HepG2 (cell line): ENCODE measurements around the gene OGFOD3. TPM values are rescaled to one million over a fixed set of nuclear protein-coding genes. Genes with fewer than 3 reads are reported as not detected.
A peak's percentile ranks its signal among the peaks of the same experiment; 100 is the strongest.
"Not testable (repeated sequence)": the region's sequence is repeated elsewhere in the genome, so short reads cannot be mapped to it uniquely, and the experiment has no call there.

Source experiments
- ATAC-seq: fragments of 200-7000 bp; cut with Tn5 transposase; 3 replicates; pipeline ENCODE4 v1.9.1; 2020; ENCODE audit warnings: mild to moderate bottlenecking, moderate library complexity
- BruUV-seq: library from RNA; stranded (reverse); fragments of 400-500 nt; replicated peaks from 2 replicates; lab custom pipeline; 2021; lab: Mats Ljungman, UMichigan
- CTCF ChIA-PET: fragments of 300-600 bp; formaldehyde crosslinking; extraction: SDS; loops from one replicate; lab custom pipeline; 2021; ENCODE audit warnings: low total read pairs, inconsistent platforms, low intra/inter-chr PET ratio; lab: Yijun Ruan, JAX
- POLR2A ChIA-PET: fragments of 350-600 bp; sonication (Branson Sonifier 250); formaldehyde crosslinking; loops from one replicate; lab custom pipeline; 2020; ENCODE audit warnings: antibody characterized with exemption, inconsistent platforms; lab: Yijun Ruan, JAX
- DNase-seq: peaks from one replicate; pipeline ENCODE4 v3.0.0-alpha.2; 2015; ENCODE audit warnings: low spot score
- FAIRE-seq: peaks from 3 replicates; lab custom pipeline; 2011; peaks lifted over from hg19 to GRCh38; lab: Jason Lieb, UNC
- H2AFZ ChIP-seq: one replicate; pipeline ENCODE4 v1.6.1; 2011; ENCODE audit warnings: low read length, inconsistent platforms
- H3K27ac ChIP-seq: fragments of 300-600 bp; 3 replicates; pipeline ENCODE4 v1.8.0; 2011; ENCODE audit warnings: mixed run types, mild to moderate bottlenecking, mixed read lengths, low read length, inconsistent platforms; ENCODE audit not compliant: insufficient read depth; ENCODE audit errors: extremely low read length
- H3K27me3 ChIP-seq, 2 experiments: fragments of 200-600 bp in 1 of 2; 2 replicates in 1 of 2; 3 replicates in 1 of 2; pipeline versions ENCODE4 v1.6.0 to v1.8.0; 2011; ENCODE audit warnings: low read length in 2 of 2, mild to moderate bottlenecking in 2 of 2, moderate library complexity in 2 of 2, inconsistent platforms in 1 of 2; ENCODE audit not compliant: insufficient read depth in 2 of 2, control insufficient read depth in 1 of 2
- H3K36me3 ChIP-seq, 2 experiments: fragments of 200-600 bp in 1 of 2; replicated peaks in 1 of 2; 2 replicates in 1 of 2; 3 replicates in 1 of 2; pipeline versions ENCODE4 v1.5.1 to v1.8.0; 2011; ENCODE audit warnings: low read length in 2 of 2, inconsistent platforms in 1 of 2; ENCODE audit not compliant: insufficient read depth in 2 of 2, control insufficient read depth in 1 of 2
- H3K4me1 ChIP-seq: 2 replicates; pipeline ENCODE4 v1.5.1; 2012; ENCODE audit warnings: low read length, inconsistent platforms; ENCODE audit not compliant: insufficient read depth
- H3K4me2 ChIP-seq: 2 replicates; pipeline ENCODE4 v1.6.0; 2011; ENCODE audit warnings: low read depth, low read length, inconsistent platforms
- H3K4me3 ChIP-seq, 3 experiments: fragments of 200-600 bp in 1 of 3; sonication (generic), shearing (Covaris generic) in 1 of 3; replicated peaks in 1 of 3; 2 replicates each; pipeline ENCODE4 v1.5.1; 2011 to 2016; ENCODE audit warnings: low read length in 3 of 3, inconsistent platforms in 2 of 3, low read depth in 2 of 3, mild to moderate bottlenecking in 2 of 3, control low read depth in 1 of 3, mixed read lengths in 1 of 3; ENCODE audit not compliant: insufficient read depth in 1 of 3
- H3K79me2 ChIP-seq: one replicate; pipeline ENCODE4 v1.6.1; 2011; ENCODE audit warnings: low read length, inconsistent platforms; ENCODE audit not compliant: insufficient read depth
- H3K9ac ChIP-seq: 2 replicates; pipeline ENCODE4 v1.6.0; 2011; ENCODE audit warnings: mild to moderate bottlenecking, low read depth, low read length, inconsistent platforms; ENCODE audit not compliant: insufficient read depth
- H3K9me3 ChIP-seq: 2 replicates; pipeline ENCODE4 v1.5.1; 2012; ENCODE audit warnings: mild to moderate bottlenecking, low read length
- H4K20me1 ChIP-seq: 2 replicates; pipeline ENCODE4 v1.6.0; 2011; ENCODE audit warnings: inconsistent platforms, mild to moderate bottlenecking, low read length, moderate library complexity; ENCODE audit not compliant: insufficient read depth
- AHDC1 ChIP-seq: sonication (generic); formaldehyde crosslinking; IDR thresholded peaks from 2 replicates; pipeline ENCODE4 v1.5.1; 2020; ENCODE audit warnings: mild to moderate bottlenecking, missing genetic modification reagents, borderline replicate concordance
- DMAP1 ChIP-seq: IDR thresholded peaks from 2 replicates; pipeline ENCODE4 v1.6.1; 2016
- MAFK ChIP-seq, 2 experiments: IDR thresholded peaks in 1 of 2; conservative IDR thresholded peaks in 1 of 2; 2 replicates each; pipeline ENCODE4 v1.6.1; 2011; ENCODE audit warnings: improper control_type of control experiment in 2 of 2, low read length in 2 of 2
- NFE2L2 ChIP-seq: fragments of 150-350 bp; IDR thresholded peaks from 2 replicates; pipeline ENCODE4 v1.6.1; 2014; ENCODE audit warnings: low read length
- ZBTB38 ChIP-seq: sonication (generic); formaldehyde crosslinking; IDR thresholded peaks from 2 replicates; pipeline ENCODE4 v1.5.1; 2020; ENCODE audit warnings: mild to moderate bottlenecking, missing genetic modification reagents
- ZNF362 ChIP-seq: sonication (generic); formaldehyde crosslinking; IDR thresholded peaks from 2 replicates; pipeline ENCODE4 v1.4.0; 2020; ENCODE audit warnings: missing genetic modification reagents, mild to moderate bottlenecking, borderline replicate concordance
- ZNF615 ChIP-seq: sonication (generic); formaldehyde crosslinking; IDR thresholded peaks from 2 replicates; pipeline ENCODE4 v1.5.0; 2020; ENCODE audit warnings: mild to moderate bottlenecking, missing genetic modification reagents, borderline replicate concordance
- ZNF891 ChIP-seq: sonication (generic); formaldehyde crosslinking; IDR thresholded peaks from 2 replicates; pipeline ENCODE4 v1.5.0; 2020; ENCODE audit warnings: mild to moderate bottlenecking, missing genetic modification reagents
- WGBS: methylation state at CpG from one replicate; pipeline ENCODE4 v1.1.6; 2017; ENCODE audit warnings: low lambda C conversion rate; 5-methylcytosine and 5-hydroxymethylcytosine counted together
- in situ Hi-C: cut with HindIII; loops from 2 replicates; pipeline ENCODE4 v1.10.0; 2017; ENCODE audit warnings: low pct_unique_long_range_greater_than_20kb; ENCODE audit not compliant: extremely low pct_ligation_motif_present
- intact Hi-C: fragments of 100-400 bp; cut with micrococcal nuclease; formaldehyde crosslinking; loops from one replicate; pipeline ENCODE4 v1.10.0; 2022; ENCODE audit not compliant: unreplicated experiment
- polyA plus RNA-seq, 8 experiments: library from polyadenylated mRNA; depleted of rRNA in 3 of 8; stranded (reverse) in 7 of 8; unstranded in 1 of 8; fragments of >200 nt; fragmentation: Illumina TruSeq in 4 of 8; extraction: Trizol in 4 of 8; gene quantifications; 2 replicates each; pipeline versions ENCODE4 v1.2.1 to v1.2.3, GENCODE V29; 2011 to 2016; ENCODE audit warnings: low read depth in 4 of 8, missing spikeins in 1 of 8, mixed read lengths in 1 of 8; ENCODE audit not compliant: insufficient read depth in 1 of 8
- total RNA-seq, 5 experiments: library from RNA; depleted of rRNA; stranded (reverse); fragments of >200 nt; fragmentation: Illumina TruSeq; extraction: Trizol; gene quantifications; 2 replicates each; pipeline ENCODE4 v1.2.3, GENCODE V29; 2016; ENCODE audit warnings: low read depth in 1 of 5

Gene OGFOD3
- total and polyA plus RNA-seq, 2 of the 13 experiments (the other 11 are each of a cell fraction or from before 2014, with no cell fraction given): 40.0 to 42.1 TPM

- H3K79me2 ChIP-seq, H3K9ac ChIP-seq, H4K20me1 ChIP-seq, H3K9me3 ChIP-seq, CTCF ChIA-PET, H3K36me3 ChIP-seq, H3K4me2 ChIP-seq, H3K4me3 ChIP-seq, H3K27ac ChIP-seq, H2AFZ ChIP-seq, ATAC-seq, BruUV-seq, FAIRE-seq, H3K27me3 ChIP-seq, intact Hi-C loops, DNase-seq: not testable (repeated sequence)
- 37% methylated on average over 1 of the region's 1 CpG for WGBS
- in situ Hi-C loops: loop anchor here (10.0 kb wide), 1 partner anchor 195 kb away; no protein-coding TSS in a partner anchor
- H3K4me1 ChIP-seq: peaks cover 53% of the 10 kb centered on the region
- POLR2A ChIA-PET: interaction anchor here (1.7 kb wide), 1 partner anchor 53 kb away, joined by 3 read pairs; no protein-coding TSS in a partner anchor
These were observed 58.8 kb downstream of the OGFOD3 start for GRCh38 chr17:82359451-82360074.

DNA sequence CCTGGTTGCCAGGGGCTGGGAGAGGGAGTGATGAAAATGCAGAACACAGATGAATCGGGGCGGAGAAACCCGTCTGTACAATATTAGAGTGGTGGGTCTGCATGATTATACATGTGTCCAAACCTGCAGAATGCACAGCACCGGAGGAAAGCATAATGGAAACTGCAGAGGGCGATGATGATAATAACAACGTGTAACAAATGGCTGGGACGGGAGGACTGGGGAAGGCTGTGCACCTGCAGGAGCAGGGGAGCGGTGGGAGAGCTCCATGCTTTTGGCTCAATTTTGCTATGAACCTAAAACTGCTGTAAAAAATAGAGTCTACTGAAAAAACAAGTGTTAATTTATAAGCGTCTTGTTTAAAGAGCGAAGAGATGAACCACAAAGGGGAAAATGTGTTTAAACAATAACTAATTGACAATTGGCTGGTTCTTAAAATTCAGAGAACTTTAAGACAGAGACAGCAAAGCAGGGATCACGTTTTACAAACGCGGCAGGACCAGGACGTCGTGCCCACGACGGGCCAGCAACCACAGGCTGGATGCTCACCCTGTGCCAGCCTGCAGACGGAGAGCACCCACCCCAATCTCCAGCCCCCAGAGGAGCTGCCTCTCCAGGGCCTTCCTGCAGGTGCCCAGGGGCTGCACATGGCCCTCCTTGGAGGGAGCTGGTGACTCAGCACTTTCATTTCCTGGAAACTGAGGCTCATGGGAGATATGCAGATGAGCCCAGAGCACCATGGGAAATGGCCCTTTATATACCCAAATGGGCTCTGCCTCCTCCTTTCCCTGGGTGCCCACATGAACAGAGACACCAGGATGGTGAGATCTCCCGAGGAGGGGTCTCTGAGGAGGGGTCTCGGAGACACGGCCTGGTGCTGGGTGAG lies 59.7 kb downstream of the OGFOD3 start, which contains the start of gene TEX19:
Gene TEX19, plus strand, starts transcription at position 783 of the 886 bp plus-strand sequence. CDS start 2,904 bp downstream, outside the sequence.
- Histone ChIP-seq H3K4me2 (peak within 1 kb of the TSS; percentile 25), H2AFZ (no peak within 1 kb of the TSS), H3K27me3 (no peaks in the 10 kb centered on the region), H3K36me3 (no peaks in the 10 kb centered on the region), H3K9ac (no peak within 1 kb of the TSS), H3K4me3 (no peak within 1 kb of the TSS), H3K79me2 (no peaks in the 10 kb centered on the region), H3K27ac (no peak within 1 kb of the TSS), H3K4me1 (peaks cover 62% of the 10 kb centered on the region), H4K20me1 (no peaks in the 10 kb centered on the region), H3K9me3 (no peaks in the 10 kb centered on the region)
- ATAC-seq (peak; percentile 19; the same call in 2 of the 3 replicates), FAIRE-seq (no peak), DNase-seq (no peak)
- CTCF ChIA-PET: no interaction called here
- in situ Hi-C loops (loop anchor here (10.0 kb wide), 1 partner anchor 196 kb away; no protein-coding TSS in a partner anchor), intact Hi-C loops (no loop called here)
- POLR2A ChIA-PET: interaction anchor here (0.8 to 5.0 kb wide), 8 partner anchors 8 to 54 kb away, joined by 3 to 36 read pairs (median 9); partner anchors contain the start of gene CD7
- WGBS: 43% methylated on average over 21 of the region's 21 CpGs
- no TSS peak for BruUV-seq
- no peak for TF ChIP-seq ZNF362 (CRISPR knock-in tag)
- no peak for TF ChIP-seq AHDC1
- TF ChIP-seq ZNF615: no peak
- peak; percentile 80 to 90 for TF ChIP-seq MAFK (conservative IDR thresholded peaks at IDR 0.05 in 1 of 2, IDR thresholded peaks at IDR 0.05 in 1 of 2; ENCODE audit: low read length in 2 of 2)
- 0 out of 2 replicates have a peak, but pooled peaks have one; percentile 56 for TF ChIP-seq ZNF891 (CRISPR knock-in tag)
- peak; percentile 95 for TF ChIP-seq NFE2L2
- peak; percentile 22; the same call in 1 of the 2 replicates for TF ChIP-seq DMAP1 (CRISPR knock-in tag)
- peak; percentile 37; the same call in 1 of the 2 replicates for TF ChIP-seq ZBTB38 (CRISPR knock-in tag)
